ENCODE results near the gene VWA8. TPM values are rescaled to one million over a fixed set of nuclear protein-coding genes. Genes with fewer than 3 reads are reported as not detected.

Gene VWA8
- total and polyA plus RNA-seq, 2 of the 13 experiments (the other 11 are each of a cell fraction or from before 2014, with no cell fraction given): 9.1 to 17.3 TPM

- CTCF ChIA-PET (ENCODE audit: low intra/inter-chr PET ratio, low total read pairs): no interaction called here
- Histone ChIP-seq H3K4me2 (ENCODE audit: low read depth, low read length) (no peak overlapping the region), H3K9ac (ENCODE audit: insufficient read depth, low read depth, low read length) (no peak overlapping the region), H3K4me1 (ENCODE audit: insufficient read depth, low read length) (no peaks in the 10 kb centered on the region), H3K79me2 (ENCODE audit: insufficient read depth, low read length) (no peaks in the 10 kb centered on the region), H3K9me3 (ENCODE audit: low read length) (no peaks in the 10 kb centered on the region), H3K4me3 (replicated peaks in 1 of 3; ENCODE audit: insufficient read depth in 1 of 3, low read depth in 2 of 3, low read length in 3 of 3) (no peak overlapping the region), H3K27ac (ENCODE audit: extremely low read length, insufficient read depth, low read length) (no peak overlapping the region), H3K36me3 (replicated peaks in 1 of 2; ENCODE audit: control insufficient read depth in 1 of 2, insufficient read depth in 2 of 2, low read length in 2 of 2) (no peaks in the 10 kb centered on the region), H3K27me3 (ENCODE audit: control insufficient read depth in 1 of 2, insufficient read depth in 2 of 2, low read length in 2 of 2) (no peaks in the 10 kb centered on the region; a peak in 1 of 5 replicates), H4K20me1 (ENCODE audit: insufficient read depth, low read length) (no peaks in the 10 kb centered on the region), H2AFZ (ENCODE audit: low read length) (no peak overlapping the region)
- DNase-seq (ENCODE audit: low spot score) (no peak), FAIRE-seq (no peak), ATAC-seq (no peak)
- BruUV-seq (replicated peaks): no TSS peak
- TF ChIP-seq ZNF629 (CRISPR knock-in tag; conservative IDR thresholded peaks at IDR 0.05) (no peak), HNRNPLL (IDR thresholded peaks at IDR 0.05; ENCODE audit: low read depth, low read length, poor library complexity, severe bottlenecking) (no peak), MATR3 (CRISPR knock-in tag; IDR thresholded peaks at IDR 0.05) (no peak), ZNF777 (CRISPR knock-in tag; IDR thresholded peaks at IDR 0.05) (no peak), ZNF496 (CRISPR knock-in tag; IDR thresholded peaks at IDR 0.05; ENCODE audit: insufficient replicate concordance) (no peak), AHDC1 (CRISPR knock-in tag; IDR thresholded peaks at IDR 0.05; ENCODE audit: borderline replicate concordance) (no peak), TFDP2 (CRISPR knock-in tag; IDR thresholded peaks at IDR 0.05) (no peak), PPARG (CRISPR knock-in tag; conservative IDR thresholded peaks at IDR 0.05) (no peak), SMC3 (IDR thresholded peaks at IDR 0.05; ENCODE audit: low read length) (no peak), ZNF615 (CRISPR knock-in tag; IDR thresholded peaks at IDR 0.05; ENCODE audit: borderline replicate concordance) (no peak), MLX (CRISPR knock-in tag; IDR thresholded peaks at IDR 0.05) (no peak), MTF1 (CRISPR knock-in tag; IDR thresholded peaks at IDR 0.05) (no peak), RARA (CRISPR knock-in tag; IDR thresholded peaks at IDR 0.05) (no peak), MAFF (IDR thresholded peaks at IDR 0.05; ENCODE audit: low read depth, low read length) (no peak), ZSCAN31 (CRISPR knock-in tag; IDR thresholded peaks at IDR 0.05; ENCODE audit: low read depth) (no peak)
- 33% methylated on average over 10 of the region's 15 CpGs for WGBS (ENCODE audit: low lambda C conversion rate)
- in situ Hi-C loops (cut with HindIII; ENCODE audit: extremely low pct_ligation_motif_present, low pct_unique_long_range_greater_than_20kb): no loop called here
- intact Hi-C loops (cut with micrococcal nuclease; ENCODE audit: unreplicated experiment): no loop called here
- POLR2A ChIA-PET: no interaction called here
Observed at GRCh38 chr13:41520660-41521630, 440.0 kb downstream of the VWA8 start.
